A549 (cell line): ENCODE data around the gene HTRA3.

Experiments
- BHLHE40 ChIP-seq: IDR thresholded peaks from 2 replicates; pipeline ENCODE4 v1.6.1; 2012; ENCODE audit warnings: low read depth, low read length, inconsistent platforms
- CHD2 ChIP-seq: fragments of 150-350 bp; IDR thresholded peaks from 2 replicates; pipeline ENCODE4 v1.6.1; 2014; ENCODE audit warnings: low read length; ENCODE audit not compliant: partially characterized antibody
- CTCF ChIP-seq: fragments of >200 bp; sonication (Bioruptor Twin); formaldehyde crosslinking; IDR thresholded peaks from 3 replicates; pipeline ENCODE4 v1.5.1; 2016
- ESRRA ChIP-seq: fragments of 150-350 bp; IDR thresholded peaks from 2 replicates; pipeline ENCODE4 v1.6.1; 2014; ENCODE audit warnings: mild to moderate bottlenecking, low read length, borderline replicate concordance
- HDAC2 ChIP-seq: fragments of 200-600 bp; sonication (generic); IDR thresholded peaks from 2 replicates; pipeline ENCODE4 v1.6.1; 2016
- MAX ChIP-seq: IDR thresholded peaks from 2 replicates; pipeline ENCODE4 v1.6.1; 2012
- NPAS2 ChIP-seq: fragments of 250-450 bp; sonication (Bioruptor Pico); IDR thresholded peaks from 2 replicates; pipeline ENCODE4 v1.8.0; 2022; ENCODE audit warnings: mild to moderate bottlenecking, moderate library complexity, borderline replicate concordance
- POLR2A ChIP-seq: IDR thresholded peaks from 2 replicates; pipeline ENCODE4 v1.6.1; 2012; ENCODE audit warnings: mild to moderate bottlenecking, low read length
- REST ChIP-seq: fragments of 200-600 bp; sonication (generic); IDR thresholded peaks from 2 replicates; pipeline ENCODE4 v1.6.1; 2016; ENCODE audit warnings: antibody characterized with exemption, mild to moderate bottlenecking, moderate library complexity
- RNF2 ChIP-seq: fragments of 200-600 bp; sonication (generic); IDR thresholded peaks from 2 replicates; pipeline ENCODE4 v1.6.1; 2016; ENCODE audit warnings: low read depth, mild to moderate bottlenecking, antibody characterized with exemption, moderate library complexity, borderline replicate concordance
- SREBF2 ChIP-seq: fragments of 450-650 bp; IDR thresholded peaks from 2 replicates; pipeline ENCODE4 v1.6.1; 2014; ENCODE audit warnings: mild to moderate bottlenecking, moderate library complexity
- TP53 ChIP-seq: fragments of 250-450 bp; sonication (Bioruptor Pico); IDR thresholded peaks from 2 replicates; pipeline ENCODE4 v1.5.0; 2021; ENCODE audit warnings: mild to moderate bottlenecking, moderate library complexity
- ZNF302 ChIP-seq: fragments of 250-450 bp; sonication (Bioruptor Pico); IDR thresholded peaks from 2 replicates; pipeline ENCODE4 v1.9.0; 2021; ENCODE audit warnings: inconsistent platforms, mild to moderate bottlenecking, moderate library complexity

- TF ChIP-seq RNF2 (no peak), REST (no peak), CTCF (no peak), POLR2A (no peak), ESRRA (no peak), BHLHE40 (no peak), CHD2 (no peak), MAX (no peak), HDAC2 (no peak), NPAS2 (CRISPR knock-in tag) (no peak), TP53 (CRISPR knock-in tag) (no peak), SREBF2 (no peak), ZNF302 (CRISPR knock-in tag) (no peak)
These were observed 49.5 kb downstream of the HTRA3 start for GRCh38 chr4:8319061-8319460.
